ENCODE data around the gene MTA2.

- TF ChIP-seq CTCF (IDR thresholded peaks at IDR 0.05) (no peak), POLR2A (IDR thresholded peaks at IDR 0.05) (no peak)
These were observed 30.8 kb upstream of the MTA2 start for GRCh38 chr11:62632492-62632891.
